Activated CD4-positive, alpha-beta T cell treated with anti-CD3 and anti-CD28 coated beads for 36 hours (primary cell): ENCODE results near the gene SIX5. TPM values are rescaled to one million over a fixed set of nuclear protein-coding genes. Genes with fewer than 3 reads are reported as not detected.
A peak's percentile ranks its signal among the peaks of the same experiment; 100 is the strongest.

ENCODE experiments used
- ATAC-seq: fragments of 200-7000 bp; cut with Tn5 transposase; one replicate; pipeline ENCODE4 v1.10.0; 2021; ENCODE audit warnings: mild to moderate bottlenecking, moderate library complexity
- CTCF ChIA-PET: fragments of 350-600 bp; sonication (Branson Sonifier 250); formaldehyde crosslinking; loops from one replicate; lab custom pipeline; 2021; ENCODE audit warnings: antibody characterized with exemption; lab: Charles Lee
- POLR2A ChIA-PET: fragments of 350-600 bp; sonication (Branson Sonifier 250); formaldehyde crosslinking; loops from one replicate; lab custom pipeline; 2021; ENCODE audit warnings: antibody characterized with exemption, inconsistent platforms; lab: Charles Lee
- DNase-seq: peaks from one replicate; pipeline ENCODE4 v3.0.0-alpha.2; 2020
- H3K27ac Mint-ChIP-seq: one replicate; pipeline ENCODE4 v1.8.0; 2021; ENCODE audit warnings: mixed read lengths
- H3K27me3 Mint-ChIP-seq: one replicate; pipeline ENCODE4 v1.8.0; 2021; ENCODE audit warnings: mixed read lengths
- H3K36me3 Mint-ChIP-seq: one replicate; pipeline ENCODE4 v1.8.0; 2021; ENCODE audit warnings: low read depth, mixed read lengths
- H3K4me1 Mint-ChIP-seq: one replicate; pipeline ENCODE4 v1.8.0; 2021; ENCODE audit warnings: mixed read lengths
- H3K4me3 Mint-ChIP-seq: one replicate; pipeline ENCODE4 v1.8.0; 2021; ENCODE audit warnings: mild to moderate bottlenecking, moderate library complexity, mixed read lengths
- H3K9me3 Mint-ChIP-seq: one replicate; pipeline ENCODE4 v1.8.0; 2021; ENCODE audit warnings: low read depth, mixed read lengths
- intact Hi-C, 2 experiments: fragments of 100-400 bp; cut with DNase I in 1 of 2; cut with micrococcal nuclease in 1 of 2; formaldehyde crosslinking; loops; one replicate each; pipeline versions ENCODE4 v1.14.2 to v1.15.1; 2022 to 2024; cut with DNase I, micrococcal nuclease
- total RNA-seq, 2 experiments: library from RNA; stranded (reverse); gene quantifications; one replicate each; pipeline ENCODE4 v1.2.3, GENCODE V29; 2021

SIX5 gene
- 1 to 10 TPM; 2.0 to 2.2 TPM for total RNA-seq

- no peaks in the 10 kb centered on the region for H3K9me3 Mint-ChIP-seq
- peaks cover 10% of the 10 kb centered on the region for H3K4me1 Mint-ChIP-seq
- peak within 1 kb of the TSS; percentile 78 for H3K27ac Mint-ChIP-seq
- peaks cover 10% of the 10 kb centered on the region for H3K27me3 Mint-ChIP-seq
- intact Hi-C loops, result loop anchor here (1.0 to 5.0 kb wide), 10 partner anchors 39 to 363 kb away; partner anchors contain the start of genes CCDC61 (in 1 of the 2), FBXO46 (in 1 of the 2), IRF2BP1 (in 1 of the 2) and MYPOP (in 1 of the 2)
- peaks cover 3% of the 10 kb centered on the region for H3K36me3 Mint-ChIP-seq
- peak within 1 kb of the TSS; percentile 78 for H3K4me3 Mint-ChIP-seq
- CTCF ChIA-PET, result interaction anchor here (0.5 to 7.5 kb wide), 20 partner anchors 10 to 259 kb away, joined by 3 to 126 read pairs (median 4); partner anchors contain the start of genes CCDC61, DMWD, FBXO46 and IRF2BP1
- ATAC-seq (peak; percentile 80), DNase-seq (peak; percentile 99)
- POLR2A ChIA-PET, result interaction anchor here (0.5 to 2.5 kb wide), 9 partner anchors 10 to 576 kb away, joined by 3 to 11 read pairs (median 5); partner anchors contain the start of genes DMWD and QPCTL
These were observed at the start of gene SIX5 for GRCh38 chr19:45768984-45769782. SIX5 (minus strand) TSS chr19:45769252; CDS start chr19:45768844, 408 bp downstream.

GRCh38 chr19:45817725-45818301 lies 48.8 kb upstream of the SIX5 start:
- POLR2A ChIA-PET, result interaction anchor here (0.6 kb wide), 1 partner anchor 107 kb away, joined by 3 read pairs; no protein-coding TSS in a partner anchor
- Mint-ChIP-seq H3K4me3 (no peak overlapping the region), H3K36me3 (peaks cover 24% of the 10 kb centered on the region), H3K27me3 (peaks cover 6% of the 10 kb centered on the region), H3K4me1 (peaks cover 7% of the 10 kb centered on the region), H3K9me3 (no peaks in the 10 kb centered on the region), H3K27ac (no peak overlapping the region)
- ATAC-seq (no peak), DNase-seq (no peak)
- CTCF ChIA-PET, result interaction anchor here (0.6 to 2.6 kb wide), 14 partner anchors 9 to 185 kb away, joined by 3 to 16 read pairs (median 6); partner anchors contain the start of genes SIX5 and SYMPK
- intact Hi-C loops, result loop anchor here (1.0 to 10.0 kb wide), 8 partner anchors 25 to 447 kb away; partner anchors contain the start of gene DMWD (in 1 of the 2)

- no peaks in the 10 kb centered on the region for H3K9me3 Mint-ChIP-seq
- H3K27me3 Mint-ChIP-seq, result peaks cover 10% of the 10 kb centered on the region
- ATAC-seq (peak; percentile 100), DNase-seq (peak; percentile 99)
- no peak overlapping the region for H3K4me3 Mint-ChIP-seq
- no peak overlapping the region for H3K27ac Mint-ChIP-seq
- peaks cover 24% of the 10 kb centered on the region for H3K36me3 Mint-ChIP-seq
- H3K4me1 Mint-ChIP-seq, result peaks cover 7% of the 10 kb centered on the region
- intact Hi-C loops, result loop anchor here (1.0 to 10.0 kb wide), 8 partner anchors 24 to 448 kb away; partner anchors contain the start of gene DMWD (in 1 of the 2)
- CTCF ChIA-PET, result interaction anchor here (0.5 to 2.6 kb wide), 40 partner anchors 9 to 1138 kb away, joined by 3 to 16 read pairs (median 5); partner anchors contain the start of genes CCDC61, EML2, GIPR and QPCTL
- POLR2A ChIA-PET, result interaction anchor here (1.0 kb wide), 1 partner anchor 48 kb away, joined by 4 read pairs; the partner anchor contains the start of gene SIX5
These were observed 48.1 kb upstream of the SIX5 start for GRCh38 chr19:45817010-45817724.

GRCh38 chr19:45816236-45817009 lies 47.4 kb upstream of the SIX5 start:
- peaks cover 24% of the 10 kb centered on the region for H3K36me3 Mint-ChIP-seq
- H3K27me3 Mint-ChIP-seq, result peaks cover 10% of the 10 kb centered on the region
- no peak for DNase-seq
- ChIA-PET POLR2A (interaction anchor here (1.0 kb wide), 1 partner anchor 48 kb away, joined by 4 read pairs; the partner anchor contains the start of gene SIX5), CTCF (interaction anchor here (0.5 to 2.6 kb wide), 36 partner anchors 8 to 1139 kb away, joined by 3 to 16 read pairs (median 5); partner anchors contain the start of genes CCDC61, GIPR, QPCTL and SIX5)
- intact Hi-C loops, result loop anchor here (1.0 to 10.0 kb wide), 8 partner anchors 24 to 449 kb away; partner anchors contain the start of gene DMWD (in 1 of the 2)
- H3K27ac Mint-ChIP-seq, result no peak overlapping the region
- peaks cover 7% of the 10 kb centered on the region for H3K4me1 Mint-ChIP-seq
- H3K9me3 Mint-ChIP-seq, result no peaks in the 10 kb centered on the region
- no peak for ATAC-seq
- no peak overlapping the region for H3K4me3 Mint-ChIP-seq

GRCh38 chr19:45815481-45816216 lies 46.6 kb upstream of the SIX5 start:
- ChIA-PET CTCF (interaction anchor here (1.1 to 2.6 kb wide), 4 partner anchors 9 to 21 kb away, joined by 3 to 15 read pairs (median 8); no protein-coding TSS in a partner anchor), POLR2A (no interaction called here)
- H3K27ac Mint-ChIP-seq, result no peak overlapping the region
- peaks cover 21% of the 10 kb centered on the region for H3K36me3 Mint-ChIP-seq
- H3K27me3 Mint-ChIP-seq, result peaks cover 10% of the 10 kb centered on the region
- ATAC-seq (no peak), DNase-seq (no peak)
- H3K4me3 Mint-ChIP-seq, result no peak overlapping the region
- no peaks in the 10 kb centered on the region for H3K9me3 Mint-ChIP-seq
- peaks cover 7% of the 10 kb centered on the region for H3K4me1 Mint-ChIP-seq
- intact Hi-C loops, result loop anchor here (2.0 to 10.0 kb wide), 4 partner anchors 23 to 201 kb away; partner anchors contain the start of gene DMWD (in 1 of the 2)

GRCh38 chr19:45814851-45815480 lies 45.9 kb upstream of the SIX5 start, which contains the start of gene RSPH6A:
RSPH6A (minus strand) TSS chr19:45815308; CDS start chr19:45815176, 132 bp downstream.
- ChIA-PET POLR2A (no interaction called here), CTCF (interaction anchor here (0.6 to 1.4 kb wide), 3 partner anchors 11 to 68 kb away, joined by 3 to 7 read pairs (median 5); no protein-coding TSS in a partner anchor)
- H3K9me3 Mint-ChIP-seq, result no peaks in the 10 kb centered on the region
- intact Hi-C loops, result loop anchor here in 1 of 2 experiments (10.0 kb wide), 1 partner anchor 200 kb away; no protein-coding TSS in a partner anchor
- H3K4me1 Mint-ChIP-seq, result peaks cover 7% of the 10 kb centered on the region
- H3K27ac Mint-ChIP-seq, result no peak within 1 kb of the TSS
- DNase-seq (no peak), ATAC-seq (no peak)
- no peak within 1 kb of the TSS for H3K4me3 Mint-ChIP-seq
- H3K36me3 Mint-ChIP-seq, result peaks cover 17% of the 10 kb centered on the region
- peaks cover 10% of the 10 kb centered on the region for H3K27me3 Mint-ChIP-seq

- H3K36me3 Mint-ChIP-seq, result peaks cover 14% of the 10 kb centered on the region
- DNase-seq, result no peak
- H3K27ac Mint-ChIP-seq, result no peak overlapping the region
- H3K4me1 Mint-ChIP-seq, result peaks cover 13% of the 10 kb centered on the region
- ATAC-seq, result no peak
- intact Hi-C loops, result loop anchor here in 1 of 2 experiments (10.0 kb wide), 1 partner anchor 201 kb away; no protein-coding TSS in a partner anchor
- no peaks in the 10 kb centered on the region for H3K9me3 Mint-ChIP-seq
- no peak overlapping the region for H3K4me3 Mint-ChIP-seq
- ChIA-PET POLR2A (no interaction called here), CTCF (interaction anchor here (0.6 to 2.4 kb wide), 6 partner anchors 9 to 68 kb away, joined by 3 to 13 read pairs (median 5); no protein-coding TSS in a partner anchor)
- peaks cover 10% of the 10 kb centered on the region for H3K27me3 Mint-ChIP-seq
These were observed 45.2 kb upstream of the SIX5 start for GRCh38 chr19:45814166-45814780.

- Mint-ChIP-seq H3K4me1 (peaks cover 14% of the 10 kb centered on the region), H3K36me3 (peaks cover 12% of the 10 kb centered on the region), H3K27me3 (peaks cover 10% of the 10 kb centered on the region), H3K27ac (no peak overlapping the region), H3K9me3 (no peaks in the 10 kb centered on the region), H3K4me3 (no peak overlapping the region)
- no peak for ATAC-seq
- no peak for DNase-seq
- ChIA-PET CTCF (interaction anchor here (0.6 to 2.4 kb wide), 5 partner anchors 9 to 214 kb away, joined by 3 to 13 read pairs (median 3); no protein-coding TSS in a partner anchor), POLR2A (no interaction called here)
- intact Hi-C loops, result loop anchor here in 1 of 2 experiments (10.0 kb wide), 1 partner anchor 203 kb away; no protein-coding TSS in a partner anchor
These were observed 43.2 kb upstream of the SIX5 start for GRCh38 chr19:45812297-45812696.
